Measurements from ENCODE around the gene REC8. TPM values are rescaled to one million over a fixed set of nuclear protein-coding genes. Genes with fewer than 3 reads are reported as not detected.

REC8 gene
- total and polyA plus RNA-seq, 10 of the 15 experiments (the other 5 are each of a cell fraction or from before 2014, with no cell fraction given) = 4.2 to 76.9 (median 29.1) TPM

GRCh38 chr14:24150567-24150966, 21.3 kb upstream of the REC8 start:
- no peaks in the 10 kb centered on the region for H3K27me3 ChIP-seq (replicated peaks in 1 of 2; ENCODE audit: control insufficient read depth in 2 of 2, insufficient read depth in 2 of 2, low read length in 1 of 2)
- no peak overlapping the region for H3K27ac ChIP-seq (ENCODE audit: control insufficient read depth, insufficient read depth)
- H3K79me2 ChIP-seq (ENCODE audit: control insufficient read depth, insufficient read depth, low read length) = peaks cover 38% of the 10 kb centered on the region
- no peak overlapping the region for H3K4me2 ChIP-seq (ENCODE audit: control insufficient read depth, insufficient read depth)
- CTCF ChIA-PET = interaction anchor here (1.1 to 8.2 kb wide), 3 partner anchors 10 to 42 kb away, joined by 3 to 63 read pairs (median 6); partner anchors contain the start of gene IRF9
- H3K4me3 ChIP-seq = no peak overlapping the region
- WGBS (ENCODE audit: insufficient coverage, insufficient replicate concordance, low lambda C conversion rate, missing lambda C conversion rate) = 83% methylated on average over 9 of the region's 9 CpGs
- DNase-seq (ENCODE audit: low read depth, low spot score) = no peak
- no peak for FAIRE-seq
- intact Hi-C loops (cut with micrococcal nuclease; ENCODE audit: unreplicated experiment) (no loop called here), in situ Hi-C loops (cut with MboI) (no loop called here)
- H3K9me3 ChIP-seq (replicated peaks; ENCODE audit: control insufficient read depth, insufficient read depth, low read length) = no peaks in the 10 kb centered on the region; the same call in 2 of the 3 replicates
- POLR2A ChIA-PET = interaction anchor here (0.5 to 5.8 kb wide), 8 partner anchors 9 to 72 kb away, joined by 3 to 84 read pairs (median 3); partner anchors contain the start of genes DCAF11, EMC9, IRF9 and NRL
- no peak for ATAC-seq
- H3K36me3 ChIP-seq (ENCODE audit: control insufficient read depth in 2 of 2, insufficient read depth in 2 of 2, low read length in 1 of 2) = peaks cover 24 to 28% of the 10 kb centered on the region in 2 experiments
- no peak overlapping the region for H3K9ac ChIP-seq (ENCODE audit: control insufficient read depth, insufficient read depth, low read length)
- no TSS peak for BruUV-seq (replicated peaks)
- SMC1A ChIA-PET (ENCODE audit: uncharacterized antibody, unreplicated experiment) = interaction anchor here (2.4 to 3.6 kb wide), 2 partner anchors 11 to 35 kb away, joined by 7 to 22 read pairs; partner anchors contain the start of genes DCAF11, IRF9 and NRL
- H4K20me1 ChIP-seq (ENCODE audit: control insufficient read depth, insufficient read depth) = no peaks in the 10 kb centered on the region
- H3K4me1 ChIP-seq (ENCODE audit: control insufficient read depth, insufficient read depth, low read length) = no peaks in the 10 kb centered on the region
- RAD21 ChIA-PET (ENCODE audit: unreplicated experiment) = interaction anchor here (1.4 kb wide), 1 partner anchor 11 kb away, joined by 3 read pairs; the partner anchor contains the start of gene IRF9
- no peak overlapping the region for H2AFZ ChIP-seq (ENCODE audit: control insufficient read depth, low read depth, low read length)
- TF ChIP-seq TAF1 (IDR thresholded peaks at IDR 0.05; ENCODE audit: borderline replicate concordance, low read depth, low read length) = no peak
- TF ChIP-seq RBBP5 (conservative IDR thresholded peaks at IDR 0.05) = no peak
- TF ChIP-seq CBX5 (IDR thresholded peaks at IDR 0.05; ENCODE audit: low read depth) = no peak
- no peak for TF ChIP-seq IKZF2 (IDR thresholded peaks at IDR 0.05)
- TF ChIP-seq YY1 (IDR thresholded peaks at IDR 0.05; ENCODE audit: low read depth, low read length) = no peak
- no peak for TF ChIP-seq ASH2L (IDR thresholded peaks at IDR 0.05; ENCODE audit: borderline replicate concordance, low read depth)
- no peak for TF ChIP-seq SREBF2 (IDR thresholded peaks at IDR 0.05; ENCODE audit: low read length)
- no peak for TF ChIP-seq BRCA1 (IDR thresholded peaks at IDR 0.05; ENCODE audit: low read depth, low read length)
- TF ChIP-seq RELA (IDR thresholded peaks at IDR 0.05; ENCODE audit: borderline replicate concordance, partially characterized antibody) = no peak
- no peak for TF ChIP-seq ZBTB11 (CRISPR knock-in tag; IDR thresholded peaks at IDR 0.05)
- TF ChIP-seq, protein P1, sequence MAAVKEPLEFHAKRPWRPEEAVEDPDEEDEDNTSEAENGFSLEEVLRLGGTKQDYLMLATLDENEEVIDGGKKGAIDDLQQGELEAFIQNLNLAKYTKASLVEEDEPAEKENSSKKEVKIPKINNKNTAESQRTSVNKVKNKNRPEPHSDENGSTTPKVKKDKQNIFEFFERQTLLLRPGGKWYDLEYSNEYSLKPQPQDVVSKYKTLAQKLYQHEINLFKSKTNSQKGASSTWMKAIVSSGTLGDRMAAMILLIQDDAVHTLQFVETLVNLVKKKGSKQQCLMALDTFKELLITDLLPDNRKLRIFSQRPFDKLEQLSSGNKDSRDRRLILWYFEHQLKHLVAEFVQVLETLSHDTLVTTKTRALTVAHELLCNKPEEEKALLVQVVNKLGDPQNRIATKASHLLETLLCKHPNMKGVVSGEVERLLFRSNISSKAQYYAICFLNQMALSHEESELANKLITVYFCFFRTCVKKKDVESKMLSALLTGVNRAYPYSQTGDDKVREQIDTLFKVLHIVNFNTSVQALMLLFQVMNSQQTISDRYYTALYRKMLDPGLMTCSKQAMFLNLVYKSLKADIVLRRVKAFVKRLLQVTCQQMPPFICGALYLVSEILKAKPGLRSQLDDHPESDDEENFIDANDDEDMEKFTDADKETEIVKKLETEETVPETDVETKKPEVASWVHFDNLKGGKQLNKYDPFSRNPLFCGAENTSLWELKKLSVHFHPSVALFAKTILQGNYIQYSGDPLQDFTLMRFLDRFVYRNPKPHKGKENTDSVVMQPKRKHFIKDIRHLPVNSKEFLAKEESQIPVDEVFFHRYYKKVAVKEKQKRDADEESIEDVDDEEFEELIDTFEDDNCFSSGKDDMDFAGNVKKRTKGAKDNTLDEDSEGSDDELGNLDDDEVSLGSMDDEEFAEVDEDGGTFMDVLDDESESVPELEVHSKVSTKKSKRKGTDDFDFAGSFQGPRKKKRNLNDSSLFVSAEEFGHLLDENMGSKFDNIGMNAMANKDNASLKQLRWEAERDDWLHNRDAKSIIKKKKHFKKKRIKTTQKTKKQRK (IDR thresholded peaks at IDR 0.05; ENCODE audit: low read depth, low read length) = no peak
- TF ChIP-seq NFIC (IDR thresholded peaks at IDR 0.05; ENCODE audit: low read depth, low read length) = no peak
- no peak for TF ChIP-seq YBX1 (IDR thresholded peaks at IDR 0.05)
- TF ChIP-seq NFYA (IDR thresholded peaks at IDR 0.05; ENCODE audit: borderline replicate concordance, low read depth, low read length) = no peak
- TF ChIP-seq PRDM15 (CRISPR knock-in tag; IDR thresholded peaks at IDR 0.05) = no peak
